H1 (cell line): Measurements from ENCODE around the gene CTDP1. TPM values are rescaled to one million over a fixed set of nuclear protein-coding genes. Genes with fewer than 3 reads are reported as not detected.

ENCODE experiments used
- CTCF ChIA-PET: fragments of 300-600 bp; sonication (Branson Sonifier 250); formaldehyde crosslinking; loops from one replicate; lab custom pipeline; 2021; ENCODE audit not compliant: partially characterized antibody; lab: Charles Lee
- POLR2A ChIA-PET: fragments of 300-600 bp; sonication (Branson Sonifier 250); formaldehyde crosslinking; loops from one replicate; lab custom pipeline; 2021; ENCODE audit warnings: inconsistent platforms; ENCODE audit not compliant: partially characterized antibody; lab: Charles Lee
- DNase-seq, 2 experiments: peaks; one replicate each; pipeline versions ENCODE4 v3.0.0 to v3.0.0-alpha.2; 2010 to 2022; ENCODE audit warnings: low spot score in 2 of 2, low read depth in 1 of 2, mixed read lengths in 1 of 2
- FAIRE-seq: peaks from 2 replicates; lab custom pipeline; 2011; peaks lifted over from hg19 to GRCh38; lab: Jason Lieb, UNC
- H2AFZ ChIP-seq: 2 replicates; pipeline ENCODE4 v1.8.1; 2012; ENCODE audit warnings: low read length, inconsistent platforms
- H2AK5ac ChIP-seq: 2 replicates; pipeline ENCODE4 v1.6.1; 2013; ENCODE audit warnings: low read depth, low read length
- H2BK120ac ChIP-seq: replicated peaks from 2 replicates; pipeline ENCODE3; 2013; ENCODE audit warnings: low read depth, low read length, inconsistent platforms
- H2BK12ac ChIP-seq: 2 replicates; pipeline ENCODE4 v1.6.1; 2013; ENCODE audit warnings: low read depth, low read length
- H2BK15ac ChIP-seq: 2 replicates; pipeline ENCODE4 v1.6.1; 2013; ENCODE audit warnings: low read length
- H2BK20ac ChIP-seq: 2 replicates; pipeline ENCODE4 v1.6.1; 2013; ENCODE audit warnings: low read length
- H2BK5ac ChIP-seq: 2 replicates; pipeline ENCODE4 v1.6.1; 2013; ENCODE audit warnings: low read depth, low read length
- H3K14ac ChIP-seq: 2 replicates; pipeline ENCODE4 v1.6.1; 2013; ENCODE audit warnings: inconsistent platforms; ENCODE audit not compliant: insufficient read length
- H3K18ac ChIP-seq: 2 replicates; pipeline ENCODE4 v1.6.1; 2013; ENCODE audit warnings: low read length; ENCODE audit errors: extremely low read depth
- H3K23ac ChIP-seq: 2 replicates; pipeline ENCODE4 v1.6.1; 2013; ENCODE audit warnings: inconsistent platforms; ENCODE audit not compliant: insufficient read length
- H3K23me2 ChIP-seq: 2 replicates; pipeline ENCODE4 v1.6.1; 2013; ENCODE audit warnings: low read depth, low read length
- H3K27ac ChIP-seq: 2 replicates; pipeline ENCODE4 v1.6.1; 2011; ENCODE audit warnings: low read depth, low read length, inconsistent platforms
- H3K27me3 ChIP-seq, 4 experiments: replicated peaks in 1 of 4; 1 replicate in 1 of 4; 2 replicates in 3 of 4; pipeline versions ENCODE4 v1.6.1 to v1.8.1; 2011 to 2013; ENCODE audit warnings: low read length in 3 of 4, mild to moderate bottlenecking in 3 of 4, inconsistent platforms in 2 of 4, mixed read lengths in 2 of 4, moderate library complexity in 1 of 4; ENCODE audit not compliant: control insufficient read depth in 3 of 4, insufficient read depth in 3 of 4; ENCODE audit errors: extremely low read depth in 1 of 4
- H3K36me3 ChIP-seq, 4 experiments: 2 replicates each; pipeline versions ENCODE4 v1.6.1 to v1.8.1; 2011 to 2013; ENCODE audit warnings: mild to moderate bottlenecking in 4 of 4, low read length in 3 of 4, moderate library complexity in 2 of 4, control low read depth in 1 of 4, inconsistent platforms in 1 of 4; ENCODE audit not compliant: insufficient read depth in 4 of 4, control insufficient read depth in 2 of 4
- H3K4ac ChIP-seq: replicated peaks from 2 replicates; pipeline ENCODE3; 2013; ENCODE audit warnings: low read length, low read depth, mixed read lengths, inconsistent platforms; ENCODE audit not compliant: insufficient read length
- H3K4me1 ChIP-seq, 4 experiments: replicated peaks in 1 of 4; 1 replicate in 1 of 4; 2 replicates in 3 of 4; pipeline versions ENCODE4 v1.6.1 to v1.8.1; 2011 to 2013; ENCODE audit warnings: low read length in 3 of 4, inconsistent platforms in 2 of 4, mixed read lengths in 1 of 4; ENCODE audit not compliant: insufficient read depth in 4 of 4, control insufficient read depth in 3 of 4
- H3K4me2 ChIP-seq, 2 experiments: 2 replicates each; pipeline versions ENCODE4 v1.6.1 to v1.8.1; 2011 to 2013; ENCODE audit warnings: low read depth in 2 of 2, low read length in 2 of 2, control low read depth in 1 of 2, inconsistent platforms in 1 of 2, mild to moderate bottlenecking in 1 of 2; ENCODE audit not compliant: insufficient read depth in 1 of 2
- H3K4me3 ChIP-seq, 4 experiments: fragments of 200-600, 300-600 bp in 1 of 4; sonication (generic), shearing (Covaris generic), sonication (Bioruptor Twin) in 1 of 4; 2 replicates each; pipeline versions ENCODE4 v1.5.1 to v1.8.1; 2011 to 2016; ENCODE audit warnings: low read length in 4 of 4, low read depth in 3 of 4, control low read depth in 2 of 4, inconsistent platforms in 2 of 4, mild to moderate bottlenecking in 2 of 4, mixed read lengths in 1 of 4, moderate library complexity in 1 of 4; ENCODE audit not compliant: insufficient read depth in 2 of 4; ENCODE audit errors: extremely low read depth in 1 of 4
- H3K56ac ChIP-seq: replicated peaks from 2 replicates; pipeline ENCODE3; 2013; ENCODE audit warnings: low read depth, mild to moderate bottlenecking, mixed read lengths, low read length, inconsistent platforms; ENCODE audit not compliant: insufficient read length
- H3K79me1 ChIP-seq: 2 replicates; pipeline ENCODE4 v1.6.1; 2013; ENCODE audit warnings: low read depth, low read length, control low read depth
- H3K79me2 ChIP-seq, 2 experiments: 2 replicates each; pipeline versions ENCODE4 v1.6.1 to v1.8.1; 2012 to 2013; ENCODE audit warnings: low read length in 2 of 2, mild to moderate bottlenecking in 2 of 2, inconsistent platforms in 1 of 2; ENCODE audit not compliant: insufficient read depth in 2 of 2, control insufficient read depth in 1 of 2
- H3K9ac ChIP-seq, 4 experiments: replicated peaks in 1 of 4; 1 replicate in 1 of 4; 2 replicates in 3 of 4; pipeline versions ENCODE4 v1.6.1 to v1.8.1; 2011 to 2013; ENCODE audit warnings: low read depth in 3 of 4, low read length in 3 of 4, control low read depth in 2 of 4, mild to moderate bottlenecking in 2 of 4, moderate library complexity in 2 of 4, inconsistent platforms in 1 of 4; ENCODE audit errors: extremely low read depth in 1 of 4
- H3K9me3 ChIP-seq, 2 experiments: 2 replicates each; pipeline versions ENCODE4 v1.6.1 to v1.8.1; 2012 to 2013; ENCODE audit warnings: mild to moderate bottlenecking in 2 of 2, moderate library complexity in 2 of 2, control low read depth in 1 of 2, inconsistent platforms in 1 of 2, low read depth in 1 of 2, low read length in 1 of 2, mixed read lengths in 1 of 2; ENCODE audit not compliant: insufficient read depth in 2 of 2
- H4K20me1 ChIP-seq, 2 experiments: replicated peaks in 1 of 2; 2 replicates each; pipeline versions ENCODE3 to v1.8.1; 2011 to 2013; ENCODE audit warnings: inconsistent platforms in 2 of 2, low read length in 2 of 2, mild to moderate bottlenecking in 1 of 2; ENCODE audit not compliant: insufficient read depth in 2 of 2, control insufficient read depth in 1 of 2
- H4K5ac ChIP-seq: 2 replicates; pipeline ENCODE4 v1.6.1; 2013; ENCODE audit warnings: low read length, low read depth, mixed read lengths, inconsistent platforms; ENCODE audit not compliant: insufficient read length
- H4K8ac ChIP-seq: 2 replicates; pipeline ENCODE4 v1.8.0; 2013; ENCODE audit warnings: mild to moderate bottlenecking, moderate library complexity, low read length, inconsistent platforms; ENCODE audit not compliant: insufficient read depth; ENCODE audit errors: extremely low read depth
- H4K91ac ChIP-seq: replicated peaks from 2 replicates; pipeline ENCODE3; 2013; ENCODE audit warnings: low read length, mixed read lengths, inconsistent platforms; ENCODE audit not compliant: insufficient read length
- BACH1 ChIP-seq: IDR thresholded peaks from 2 replicates; pipeline ENCODE4 v1.6.1; 2012; ENCODE audit warnings: low read length, improper control_type of control experiment
- CBX5 ChIP-seq: fragments of 300-800, 300-1000 bp; sonication (generic); IDR thresholded peaks from 2 replicates; pipeline ENCODE4 v1.7.1; 2016; ENCODE audit warnings: antibody characterized with exemption, low read length, low read depth
- EZH2 ChIP-seq: fragments of 200-600 bp; sonication (generic); IDR thresholded peaks from 2 replicates; pipeline ENCODE4 v1.7.1; 2012; ENCODE audit warnings: low read depth, mild to moderate bottlenecking, moderate library complexity, low read length, inconsistent platforms; ENCODE audit not compliant: severe bottlenecking
- GABPA ChIP-seq: IDR thresholded peaks from 2 replicates; pipeline ENCODE4 v1.6.1; 2011; ENCODE audit warnings: mild to moderate bottlenecking, low read length, moderate library complexity, borderline replicate concordance; ENCODE audit not compliant: insufficient read depth
- HDAC6 ChIP-seq: IDR thresholded peaks from one replicate; pipeline ENCODE4 v1.7.1; 2012; ENCODE audit warnings: low read depth, mild to moderate bottlenecking, inconsistent platforms, low read length, moderate library complexity
- KDM1A ChIP-seq: fragments of 200-600, 300-600 bp; sonication (generic); IDR thresholded peaks from 2 replicates; pipeline ENCODE4 v1.7.1; 2016; ENCODE audit warnings: mild to moderate bottlenecking, low read length, borderline replicate concordance
- KDM4A ChIP-seq: IDR thresholded peaks from one replicate; pipeline ENCODE4 v1.7.1; 2012; ENCODE audit warnings: low read depth, mild to moderate bottlenecking, moderate library complexity, low read length, inconsistent platforms; ENCODE audit not compliant: severe bottlenecking
- NANOG ChIP-seq: IDR thresholded peaks from 2 replicates; pipeline ENCODE4 v1.6.1; 2011; ENCODE audit warnings: low read length, low read depth, mild to moderate bottlenecking, inconsistent platforms; ENCODE audit not compliant: insufficient read depth, poor library complexity, severe bottlenecking
- SUZ12 ChIP-seq: fragments of 200-600 bp; sonication (generic); IDR thresholded peaks from 2 replicates; pipeline ENCODE4 v1.6.1; 2012; ENCODE audit warnings: mild to moderate bottlenecking, inconsistent platforms, low read length, moderate library complexity, mixed read lengths
- WGBS, 2 experiments: shearing (Covaris generic) in 1 of 2; methylation state at CpG; one replicate each; pipeline versions ENCODE4 v1.1.6 to v1.1.7; 2013 to 2015; ENCODE audit warnings: low lambda C conversion rate in 2 of 2, mixed read lengths in 2 of 2, inconsistent platforms in 1 of 2, low coverage in 1 of 2, missing lambda C conversion rate in 1 of 2; ENCODE audit not compliant: insufficient replicate concordance in 2 of 2, insufficient coverage in 1 of 2, insufficient read length in 1 of 2; ENCODE audit errors: extremely low coverage in 1 of 2, missing lambda C conversion rate in 1 of 2; 5-methylcytosine and 5-hydroxymethylcytosine counted together
- polyA plus RNA-seq, 7 experiments: library from polyadenylated mRNA; depleted of rRNA in 3 of 7; stranded (reverse) in 5 of 7; unstranded in 2 of 7; fragments of >200 nt in 5 of 7; fragments of 200-250 nt in 2 of 7; gene quantifications; 1 replicate in 5 of 7; 2 replicates in 1 of 7; 4 replicates in 1 of 7; pipeline versions ENCODE4 v1.2.1 to v1.2.3, GENCODE V29; 2011 to 2013; ENCODE audit warnings: missing spikeins in 2 of 7, mixed read lengths in 2 of 7
- total RNA-seq: library from RNA; stranded (reverse); fragmentation: NEBNext Ultra II Directional; extraction: Animal tissue kit (Norgen Biotek cat#: 25700); gene quantifications from 2 replicates; pipeline ENCODE4 v1.2.1, GENCODE V29; 2021
- TF ChIP-seq, protein P1 (sequence below): IDR thresholded peaks from 2 replicates; pipeline ENCODE4 v1.6.1; 2012; ENCODE audit warnings: inconsistent platforms

The CTDP1 gene
- total and polyA plus RNA-seq, 2 of the 8 experiments (the other 6 are each of a cell fraction or from before 2014, with no cell fraction given): 16.6 to 37.0 TPM

DNA sequence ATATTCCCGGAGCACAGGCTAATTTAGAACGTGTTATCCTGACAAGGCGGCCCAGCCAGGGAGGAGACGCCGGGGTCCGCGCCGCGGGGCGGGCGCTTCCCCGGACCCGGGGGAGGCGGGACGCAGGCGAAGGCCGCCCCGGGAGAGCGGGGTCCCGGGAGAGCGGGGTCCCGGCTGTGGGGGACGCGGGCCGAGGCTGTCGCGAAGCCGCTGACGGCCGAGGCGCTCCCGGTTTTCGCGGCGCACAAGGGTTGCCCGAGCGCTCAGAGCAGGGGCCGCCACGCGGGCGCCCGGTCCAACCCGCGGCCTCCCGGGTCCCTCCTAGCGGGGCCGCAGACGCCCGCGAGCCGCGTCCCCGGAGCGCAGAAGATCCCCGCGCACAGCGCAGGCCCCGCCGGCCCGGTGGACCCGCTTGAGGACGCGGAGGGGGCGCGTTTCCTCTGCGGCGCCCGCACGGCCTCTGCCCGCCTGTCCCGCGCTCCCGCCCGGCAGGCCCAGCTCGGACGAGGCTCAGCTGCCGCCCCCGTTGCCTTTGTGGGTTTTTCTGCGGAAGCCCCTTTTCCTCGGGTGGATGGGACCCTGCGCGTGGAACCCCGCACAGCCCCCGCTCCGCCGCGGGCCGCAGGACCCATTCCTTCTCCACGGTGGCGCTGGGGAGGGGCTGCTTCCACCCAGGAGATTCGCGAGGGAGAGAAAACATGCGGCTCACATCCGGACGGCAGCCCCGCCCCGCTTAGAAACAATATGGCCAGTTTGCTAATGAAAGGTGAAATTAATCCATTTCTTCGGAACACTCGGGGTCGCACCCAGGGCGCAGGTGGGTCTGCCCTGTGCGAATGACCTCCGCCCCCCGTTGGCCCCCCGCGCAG is 108.5 kb downstream of the CTDP1 start:
- Histone ChIP-seq H3K79me2 (no peaks in the 10 kb centered on the region), H4K5ac (no peak overlapping the region), H2BK20ac (no peak overlapping the region), H3K4me1 (peaks cover 0 to 5% (median 1%) of the 10 kb centered on the region in 4 experiments; a peak in 2 of 7 replicates), H2AFZ (peak overlapping the region; percentile 84; the same call in 1 of the 2 replicates), H3K14ac (no peak overlapping the region), H3K9me3 (no peaks in the 10 kb centered on the region; a peak in 1 of 4 replicates), H3K56ac (no peak overlapping the region), H3K27me3 (peaks cover 19 to 44% (median 41%) of the 10 kb centered on the region in 4 experiments), H4K8ac (peak overlapping the region; percentile 84; the same call in 1 of the 2 replicates), H3K18ac (no peak overlapping the region), H2BK5ac (no peak overlapping the region), H4K91ac (no peak overlapping the region), H3K4me2 (peak overlapping the region; percentile 55 to 76), H3K4ac (no peak overlapping the region), H2BK120ac (no peak overlapping the region), H2BK15ac (no peak overlapping the region), H2BK12ac (no peak overlapping the region), H2AK5ac (no peak overlapping the region), H4K20me1 (peaks cover 0 to 5% of the 10 kb centered on the region in 2 experiments), H3K36me3 (no peaks in the 10 kb centered on the region; a peak in 1 of 8 replicates), H3K9ac (no peak overlapping the region; a peak in 1 of 7 replicates), H3K4me3 (peak overlapping the region; percentile 24 to 64 (median 39)), H3K23me2 (peaks cover 8% of the 10 kb centered on the region), H3K27ac (no peak overlapping the region), H3K79me1 (peaks cover 4% of the 10 kb centered on the region; the same call in 1 of the 2 replicates), H3K23ac (no peak overlapping the region)
- no peak for FAIRE-seq
- CTCF ChIA-PET: interaction anchor here (0.9 kb wide), 1 partner anchor 10 kb away, joined by 3 read pairs; no protein-coding TSS in a partner anchor
- 9% methylated on average over 69 of the region's 106 CpGs; no CpG with 5 or more reads in 1 of the 2 experiments for WGBS, 2 experiments
- DNase-seq: peak in 1 of 2 experiments; percentile 66
- POLR2A ChIA-PET: no interaction called here
- TF ChIP-seq KDM1A (0 out of 2 replicates have a peak, but pooled peaks have one; percentile 23), EZH2 (peak; percentile 67), HDAC6 (no peak), NANOG (no peak), KDM4A (peak; percentile 100), GABPA (peak; percentile 62; the same call in 1 of the 2 replicates), CBX5 (no peak), BACH1 (peak; percentile 6; the same call in 1 of the 2 replicates), SUZ12 (peak; percentile 77)
- TF ChIP-seq, protein P1, sequence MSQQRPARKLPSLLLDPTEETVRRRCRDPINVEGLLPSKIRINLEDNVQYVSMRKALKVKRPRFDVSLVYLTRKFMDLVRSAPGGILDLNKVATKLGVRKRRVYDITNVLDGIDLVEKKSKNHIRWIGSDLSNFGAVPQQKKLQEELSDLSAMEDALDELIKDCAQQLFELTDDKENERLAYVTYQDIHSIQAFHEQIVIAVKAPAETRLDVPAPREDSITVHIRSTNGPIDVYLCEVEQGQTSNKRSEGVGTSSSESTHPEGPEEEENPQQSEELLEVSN: peak; percentile 97
